Left renal cortex interstitium (tissue), 4 donors: Measurements from ENCODE around the gene TRPC6. TPM values are rescaled to one million over a fixed set of nuclear protein-coding genes. Genes with fewer than 3 reads are reported as not detected.
"Not testable (repeated sequence)": the region's sequence is repeated elsewhere in the genome, so short reads cannot be mapped to it uniquely, and the experiment has no call there.

ENCODE experiments used
- DNase-seq, 4 donors: peaks; one replicate each; pipeline ENCODE4 v3.0.0-alpha.2; 2013; ENCODE audit warnings: low read depth in 4 of 4, low spot score in 2 of 4, missing footprints in 1 of 4
- polyA plus RNA-seq, 4 donors: library from polyadenylated mRNA; unstranded; fragments of 120-200 nt; gene quantifications; one replicate each; pipeline ENCODE4 v1.2.1, GENCODE V29; 2013; ENCODE audit not compliant: insufficient read length in 4 of 4

The TRPC6 gene
- polyA plus RNA-seq, 4 donors, result 6.6 to 9.3 (median 8.1) TPM

GRCh38 chr11:101523634-101524260 is 60.1 kb downstream of the TRPC6 start:
- DNase-seq, result no peak

DNA sequence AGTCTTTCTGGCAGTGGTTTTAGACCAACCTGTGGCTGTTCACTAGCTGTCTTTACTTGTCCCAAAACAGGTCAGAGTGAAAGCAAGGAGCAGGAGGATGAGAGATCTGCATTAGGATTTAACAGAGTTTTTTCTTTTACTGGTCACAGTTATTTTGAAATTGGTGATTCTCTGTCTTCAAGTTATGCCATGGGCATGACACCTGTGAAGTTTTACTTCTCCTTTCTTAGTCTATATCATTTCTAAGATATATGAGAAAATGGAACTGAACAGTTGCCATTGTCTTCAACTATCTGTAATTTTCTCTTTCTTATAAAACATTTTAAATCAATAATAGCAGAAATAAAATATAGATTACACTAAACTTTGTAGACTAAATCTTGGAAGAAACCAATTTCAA is 60.6 kb downstream of the TRPC6 start:
- no peak for DNase-seq

DNA sequence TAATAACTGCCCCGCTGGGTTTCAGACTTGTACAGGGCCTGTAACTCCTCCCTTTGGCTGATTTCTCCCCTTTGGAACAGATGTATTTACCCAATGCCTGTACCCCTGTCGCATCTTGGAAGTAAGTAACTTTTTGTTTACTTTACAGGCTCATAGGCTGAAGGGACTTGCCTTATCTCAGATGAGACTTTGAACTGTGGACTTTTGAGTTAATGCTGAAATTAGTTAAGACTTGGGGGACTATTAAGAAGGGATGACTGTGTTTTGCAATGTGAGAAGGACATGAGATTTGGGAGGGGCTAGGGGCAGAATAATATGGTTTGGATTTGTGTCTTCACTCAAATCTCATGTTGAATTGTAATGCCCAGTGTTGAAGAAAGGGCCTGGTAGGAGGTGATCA is 62.0 kb downstream of the TRPC6 start:
- no peak for DNase-seq

DNA sequence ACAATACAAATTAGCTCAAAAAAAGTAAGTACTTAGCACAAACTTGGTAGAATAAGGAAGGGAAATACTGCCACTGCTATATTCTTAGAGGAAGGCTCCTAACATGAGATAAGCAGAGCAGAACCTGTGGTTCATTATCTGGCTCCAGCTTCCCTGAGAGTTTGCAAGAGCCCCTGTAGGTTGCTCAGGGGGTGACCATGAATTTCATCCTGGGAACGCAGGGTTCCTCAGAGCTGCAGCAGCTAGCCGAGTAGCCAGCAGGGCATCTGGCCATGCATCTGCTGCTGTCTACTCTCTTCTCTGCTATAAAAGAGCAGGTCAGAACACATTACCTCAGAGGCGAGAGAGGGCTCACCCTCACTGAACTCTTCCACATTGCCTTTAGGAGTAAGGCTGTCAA is 67.3 kb downstream of the TRPC6 start:
- DNase-seq, result no peak

DNA sequence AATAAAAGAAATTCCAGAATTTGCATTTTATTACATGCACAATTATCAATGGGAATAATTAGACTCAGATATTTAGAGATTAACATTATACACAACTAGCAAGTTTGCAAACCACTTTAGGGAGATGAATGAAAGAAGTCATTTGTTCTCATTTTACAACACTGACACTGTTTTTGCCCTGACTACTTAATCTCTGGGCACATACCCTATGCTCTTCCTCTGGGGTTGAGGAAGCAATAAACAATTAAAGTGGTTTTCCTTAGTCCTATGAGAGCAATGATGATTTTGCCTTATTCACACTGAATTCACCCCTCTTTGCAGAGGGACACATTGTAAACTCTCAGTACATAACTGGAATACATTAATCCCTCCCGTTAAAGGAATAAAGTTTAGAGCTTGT is 72.7 kb downstream of the TRPC6 start:
- no peak for DNase-seq

DNA sequence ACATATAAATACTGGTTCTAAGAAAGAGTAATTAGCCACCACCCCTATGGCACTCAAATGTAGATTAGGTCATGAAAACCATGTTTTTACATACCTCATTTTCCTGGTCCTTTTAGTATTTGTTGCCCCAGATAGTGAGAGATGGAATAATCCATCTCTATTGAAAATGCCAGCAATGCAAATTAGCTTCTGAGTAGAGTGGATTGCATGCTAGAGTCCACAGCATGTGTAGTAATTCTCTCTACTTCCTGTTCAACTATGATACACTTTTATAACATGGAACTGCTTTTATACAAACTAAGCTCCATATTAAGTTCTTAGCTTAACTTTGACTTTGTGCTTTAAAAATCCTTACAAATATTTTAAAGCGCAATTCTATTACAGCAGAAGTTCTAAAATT is 73.2 kb downstream of the TRPC6 start:
- DNase-seq, result no peak

- no peak for DNase-seq
These were observed 73.9 kb downstream of the TRPC6 start for GRCh38 chr11:101509922-101510321.

GRCh38 chr11:101508370-101508769 is 75.4 kb downstream of the TRPC6 start:
- DNase-seq, result no peak

DNA sequence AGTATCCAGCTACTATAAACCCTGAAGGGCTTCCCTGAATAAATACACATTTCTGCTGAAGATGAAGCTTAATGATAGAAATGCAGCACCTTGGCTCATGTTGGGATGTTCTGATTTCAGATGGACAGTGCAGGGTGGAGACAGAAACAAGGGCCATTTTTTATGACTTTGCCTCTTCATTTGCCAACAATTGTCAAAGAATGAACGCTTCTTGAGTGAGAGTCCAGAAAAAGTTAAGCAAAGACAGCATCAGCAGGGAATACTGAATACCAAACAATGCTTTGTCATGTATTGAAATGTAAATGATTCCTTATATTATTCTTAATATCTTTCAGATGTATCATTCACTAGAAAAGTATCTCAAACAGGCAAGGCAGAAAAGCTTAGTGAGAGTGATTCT is 84.9 kb downstream of the TRPC6 start:
- DNase-seq, result no peak

DNA sequence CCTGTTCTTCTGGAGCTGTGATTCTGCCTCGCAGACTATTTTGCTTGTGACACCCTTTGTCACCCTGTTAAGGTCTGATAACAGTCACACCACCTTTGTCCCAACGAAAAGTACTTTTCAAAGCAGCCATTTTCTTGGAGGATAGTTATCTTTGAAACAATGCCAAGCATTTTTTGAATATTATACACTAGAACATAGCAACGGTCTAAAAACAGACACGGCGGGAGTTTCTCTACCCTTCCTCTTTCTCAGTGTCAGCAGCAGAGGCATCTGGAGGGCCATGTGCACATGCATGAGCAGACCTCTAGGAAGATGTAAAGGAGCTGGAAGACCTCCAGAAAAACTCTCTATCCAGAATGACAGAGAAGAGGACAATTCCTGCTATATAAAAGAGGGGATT is 86.5 kb downstream of the TRPC6 start:
- no peak for DNase-seq

DNA sequence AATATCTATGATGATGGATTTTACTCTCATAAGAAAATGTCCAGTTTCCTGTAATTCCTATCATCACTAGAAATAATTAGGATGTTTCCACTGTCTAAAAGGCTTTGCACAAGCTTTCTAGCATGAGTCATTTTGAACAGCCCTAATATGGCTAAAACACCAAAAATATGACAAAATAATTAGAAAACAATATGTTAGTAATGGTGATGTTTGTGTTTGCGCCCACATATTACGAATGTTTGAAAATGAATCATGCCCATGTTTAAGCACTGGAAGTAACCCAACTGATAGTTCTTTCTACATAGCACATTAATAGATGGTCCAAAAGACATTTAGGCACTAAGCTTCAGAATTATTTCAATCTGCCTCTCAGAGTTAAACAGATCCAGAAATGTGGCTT is 96.0 kb downstream of the TRPC6 start:
- DNase-seq, result no peak

DNA sequence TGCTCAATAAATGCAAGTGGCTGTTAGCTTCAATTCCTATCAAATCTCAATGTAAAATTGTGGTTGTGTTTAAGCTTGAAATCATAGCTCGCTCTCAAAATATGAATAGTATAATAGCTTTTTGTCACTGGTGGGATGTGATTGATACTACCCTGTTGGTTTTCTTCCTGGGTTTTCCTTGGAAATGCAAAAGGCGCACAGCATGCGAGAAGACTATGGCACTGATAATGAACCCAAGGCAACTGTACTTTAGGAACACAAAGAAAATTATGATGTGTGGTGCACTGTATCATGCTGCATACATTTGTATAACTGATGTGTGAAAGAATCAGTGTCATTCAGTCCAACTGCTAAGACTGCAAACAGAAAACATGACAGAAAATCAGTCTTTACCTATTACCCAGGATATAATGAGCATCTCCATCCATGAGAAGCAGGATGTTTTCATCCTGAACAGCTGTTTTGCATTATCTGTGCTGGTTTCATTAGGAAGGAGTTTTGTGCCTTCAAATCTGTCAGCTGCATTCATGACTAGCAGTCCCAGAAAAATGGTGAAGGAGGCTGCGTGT is 101.2 kb downstream of the TRPC6 start:
- no peak for DNase-seq

DNA sequence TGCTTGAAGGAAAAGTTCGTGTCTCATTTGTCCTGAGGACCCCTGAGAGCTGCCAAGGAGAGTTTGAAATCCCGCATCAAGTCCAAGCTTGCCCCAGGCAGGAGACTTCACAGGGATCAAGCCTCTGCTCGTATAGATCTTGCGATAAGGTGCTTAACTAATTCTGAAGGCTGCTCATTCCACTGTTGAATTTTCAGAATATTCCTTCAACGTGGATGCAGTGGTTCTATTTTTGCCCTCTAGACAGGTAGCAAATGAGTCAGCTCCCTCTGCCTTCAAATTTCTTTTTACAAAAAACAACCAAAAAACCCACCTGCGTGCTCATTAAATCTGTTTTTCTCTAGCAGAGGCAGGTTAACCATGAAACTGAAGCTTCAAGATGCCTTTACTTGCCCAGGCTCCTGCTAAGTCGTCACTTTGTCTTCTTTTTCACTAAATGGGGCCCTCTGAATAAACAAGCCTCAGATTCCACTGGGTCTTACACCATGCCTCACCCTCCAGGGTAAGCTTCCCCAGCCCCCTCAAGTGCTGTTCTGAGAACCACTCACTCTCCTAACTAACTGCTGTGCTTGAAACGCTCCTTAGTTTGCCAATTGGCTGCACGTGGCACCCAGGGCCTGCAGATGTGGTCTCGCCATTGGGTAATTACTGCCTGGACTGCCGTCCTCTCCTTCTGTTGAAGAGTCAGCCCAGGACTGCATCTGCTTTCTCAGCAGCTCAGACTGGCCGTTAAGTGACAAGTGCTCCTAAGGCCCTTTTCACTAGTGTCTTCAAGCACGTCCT is 105.0 kb downstream of the TRPC6 start:
- DNase-seq, result no peak

DNA sequence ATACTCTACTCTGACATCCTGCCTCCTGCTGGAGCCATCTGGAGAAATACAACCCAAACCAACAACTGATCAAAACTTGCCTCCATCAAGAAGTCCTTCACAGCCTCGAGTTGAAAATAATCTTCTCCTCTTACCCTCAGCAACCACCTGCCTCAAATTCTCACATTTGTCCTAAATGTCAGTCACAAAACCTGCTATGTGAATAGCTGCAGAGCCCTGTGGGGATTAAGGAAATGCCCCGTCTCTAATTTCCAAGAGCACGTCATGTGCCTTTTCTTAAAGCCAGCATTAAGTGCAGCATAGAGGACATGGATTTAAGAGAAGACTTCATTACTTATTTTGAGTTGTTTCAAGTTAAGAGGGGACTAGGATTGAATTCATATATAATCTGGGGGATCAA is 105.9 kb downstream of the TRPC6 start:
- no peak for DNase-seq

- DNase-seq, result no peak
These were observed 107.6 kb downstream of the TRPC6 start for GRCh38 chr11:101476191-101476590.

- no peak for DNase-seq
These were observed 108.1 kb downstream of the TRPC6 start for GRCh38 chr11:101475699-101476098.

DNA sequence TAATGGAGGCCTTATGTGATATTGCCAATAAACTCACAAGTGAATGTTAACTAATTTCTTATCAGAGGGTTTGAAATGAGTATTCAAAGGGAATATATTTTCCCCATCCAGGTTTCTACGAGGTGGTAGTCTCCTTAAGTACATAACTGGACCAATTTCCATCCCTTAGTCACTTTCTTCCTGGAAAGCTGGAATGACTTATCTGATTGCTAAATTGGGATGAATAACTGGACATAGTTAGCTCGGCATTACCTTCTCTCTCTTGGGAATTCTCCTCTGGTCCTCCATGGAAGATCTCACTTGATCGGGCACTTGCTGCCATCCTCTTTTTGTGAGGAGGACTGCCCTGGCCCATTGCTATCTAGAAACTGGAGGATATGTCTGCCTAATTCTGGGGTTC is 109.1 kb downstream of the TRPC6 start:
- no peak for DNase-seq

- DNase-seq, result no peak
These were observed 112.8 kb downstream of the TRPC6 start for GRCh38 chr11:101470881-101471520.

DNA sequence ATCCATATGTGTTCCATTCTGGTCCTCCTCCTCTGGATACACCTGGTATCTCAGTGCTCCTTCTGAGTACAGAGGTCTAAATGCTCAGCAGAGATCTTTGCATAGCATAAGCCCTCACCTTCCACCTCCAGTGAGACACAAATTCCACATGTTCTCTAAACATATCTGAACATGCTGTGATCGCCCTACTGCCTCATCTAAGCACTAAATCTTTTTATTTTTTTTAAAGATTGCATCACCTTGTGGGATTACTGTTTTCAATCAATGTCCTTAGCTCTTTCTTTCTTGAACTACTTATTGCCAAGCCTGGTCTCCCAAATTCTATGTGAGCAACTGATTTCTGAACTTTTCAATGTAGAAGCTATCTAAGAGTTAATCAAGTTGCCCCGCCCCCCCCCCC is 113.4 kb downstream of the TRPC6 start:
- no peak for DNase-seq

DNA sequence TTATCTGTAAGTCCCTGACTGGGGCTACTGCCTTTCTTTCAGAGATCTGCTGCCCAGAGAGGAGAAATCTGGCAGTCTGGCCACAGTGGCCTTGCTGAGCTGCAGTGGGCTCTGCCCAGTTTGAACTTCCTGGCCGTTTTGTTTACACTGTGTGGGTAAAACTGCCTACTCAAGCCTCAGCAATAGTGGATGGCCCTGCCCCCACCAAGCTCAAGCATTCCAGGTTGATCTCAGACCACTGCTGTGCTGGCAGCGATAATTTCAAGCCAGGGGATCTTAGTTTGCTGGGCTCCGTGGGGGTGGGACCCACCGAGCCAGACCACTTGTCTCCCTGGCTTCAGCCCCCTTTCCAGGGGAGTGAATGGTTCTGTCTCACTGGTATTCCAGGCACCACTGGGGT is 117.5 kb downstream of the TRPC6 start:
- no peak for DNase-seq

- DNase-seq, result not testable (repeated sequence)
These were observed 119.4 kb downstream of the TRPC6 start for GRCh38 chr11:101464388-101464787.

- DNase-seq, result no peak
These were observed 124.8 kb downstream of the TRPC6 start for GRCh38 chr11:101459020-101459419.
